Measurements from ENCODE around the gene BMP6. TPM values are rescaled to one million over a fixed set of nuclear protein-coding genes. Genes with fewer than 3 reads are reported as not detected.
"Not testable (repeated sequence)": the region's sequence is repeated elsewhere in the genome, so short reads cannot be mapped to it uniquely, and the experiment has no call there.

The BMP6 gene
- polyA plus RNA-seq, 1 donor: 1.1 TPM

- no peak for DNase-seq
These were observed 161.5 kb downstream of the BMP6 start for GRCh38 chr6:7887278-7887991.

- no peak for DNase-seq
These were observed 162.9 kb downstream of the BMP6 start for GRCh38 chr6:7888587-7889357.

- no peak for DNase-seq
These were observed 165.4 kb downstream of the BMP6 start for GRCh38 chr6:7891078-7891872.

DNA sequence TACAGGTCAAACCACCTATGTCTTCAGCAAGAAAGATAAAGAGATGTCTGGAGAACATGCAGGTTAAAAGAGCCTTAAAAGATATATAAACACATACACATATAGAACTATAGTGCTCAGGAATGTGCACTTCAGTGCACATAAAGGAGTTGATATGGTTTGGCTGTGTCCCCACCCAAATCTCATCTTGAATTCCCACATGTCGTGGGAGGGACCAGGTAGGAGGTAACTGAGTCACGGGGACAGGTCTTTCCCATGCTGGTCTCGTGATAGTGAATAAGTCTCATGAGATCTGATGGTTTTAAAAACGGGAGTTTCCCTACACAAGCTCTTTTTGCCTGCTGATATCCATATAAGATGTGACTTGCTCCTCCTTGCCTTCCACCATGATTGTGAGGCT lies 166.5 kb downstream of the BMP6 start:
- DNase-seq: not testable (repeated sequence)

DNA sequence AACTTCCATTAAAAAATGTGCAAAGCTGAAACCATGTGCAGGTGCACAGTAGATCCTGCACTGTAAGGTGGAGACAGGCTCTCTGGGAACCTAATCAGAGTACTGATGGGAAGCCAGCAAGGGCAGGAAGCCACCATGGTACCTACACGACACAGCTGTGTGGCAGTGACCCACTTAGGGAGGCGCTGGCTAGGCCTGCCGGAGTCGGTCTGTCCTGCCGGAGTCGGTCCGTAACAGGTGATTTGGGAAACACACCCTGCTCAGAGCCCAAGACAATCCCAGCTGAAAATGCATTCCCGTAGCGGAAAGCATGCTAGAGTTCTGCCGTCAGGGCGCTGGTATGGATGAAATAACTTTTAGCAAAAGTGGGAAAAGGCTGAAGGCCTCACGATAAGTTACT lies 167.4 kb downstream of the BMP6 start:
- no peak for DNase-seq

DNA sequence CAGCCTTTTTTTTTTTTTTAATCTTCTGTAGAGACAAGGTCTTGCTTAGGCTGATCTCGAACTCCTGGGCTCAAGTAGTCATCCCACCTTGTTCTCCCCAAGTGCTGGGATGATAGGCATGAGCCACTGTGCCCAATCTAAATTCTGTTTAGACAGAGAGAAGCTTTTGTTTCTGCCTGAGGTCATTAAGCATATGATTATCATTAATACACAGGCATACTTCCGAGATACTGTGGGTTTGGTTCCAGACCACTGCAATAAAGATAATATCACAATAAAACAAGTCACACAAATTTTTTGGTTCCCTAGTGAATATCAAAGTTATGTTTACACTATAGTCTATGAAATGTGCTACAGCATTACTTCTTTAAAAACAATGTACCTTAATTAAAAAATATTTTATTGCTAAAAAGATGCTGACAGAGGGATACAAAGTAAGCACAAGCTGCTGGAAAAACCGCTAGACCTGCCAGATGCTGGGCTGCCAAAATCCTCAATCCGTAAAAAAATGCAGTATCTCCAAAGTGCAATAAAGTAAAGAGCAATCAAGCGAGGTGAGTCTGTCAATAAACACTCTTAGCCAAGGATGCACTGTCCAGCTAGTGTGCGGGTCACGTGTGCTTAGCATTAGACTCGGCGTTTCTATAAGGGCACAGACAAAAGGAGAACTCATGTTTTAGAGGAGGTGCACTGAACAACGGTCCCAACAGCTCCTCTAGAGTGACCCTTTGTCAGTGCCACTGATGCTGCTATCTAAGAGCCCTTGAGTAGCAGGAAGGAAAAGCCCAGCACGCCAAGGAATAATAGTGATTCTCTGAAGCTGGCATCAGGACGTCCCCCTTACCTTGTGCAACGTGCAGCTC lies 168.6 kb downstream of the BMP6 start:
- no peak for DNase-seq

DNA sequence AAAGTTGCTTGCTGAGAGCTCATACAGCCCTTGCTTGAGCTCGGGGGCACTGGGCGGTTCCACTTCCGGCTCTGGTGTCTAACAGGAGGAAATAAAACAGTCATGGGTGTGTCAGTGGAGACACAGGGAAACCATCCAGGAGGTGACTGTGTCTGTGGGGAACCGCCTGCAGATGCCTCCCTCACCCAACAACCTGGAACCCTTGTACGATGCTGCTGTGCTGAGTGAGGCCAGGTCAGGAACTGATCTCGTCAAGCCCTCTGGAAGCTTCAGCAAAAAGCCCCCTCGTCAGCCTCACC lies 169.2 kb downstream of the BMP6 start:
- no peak for DNase-seq

DNA sequence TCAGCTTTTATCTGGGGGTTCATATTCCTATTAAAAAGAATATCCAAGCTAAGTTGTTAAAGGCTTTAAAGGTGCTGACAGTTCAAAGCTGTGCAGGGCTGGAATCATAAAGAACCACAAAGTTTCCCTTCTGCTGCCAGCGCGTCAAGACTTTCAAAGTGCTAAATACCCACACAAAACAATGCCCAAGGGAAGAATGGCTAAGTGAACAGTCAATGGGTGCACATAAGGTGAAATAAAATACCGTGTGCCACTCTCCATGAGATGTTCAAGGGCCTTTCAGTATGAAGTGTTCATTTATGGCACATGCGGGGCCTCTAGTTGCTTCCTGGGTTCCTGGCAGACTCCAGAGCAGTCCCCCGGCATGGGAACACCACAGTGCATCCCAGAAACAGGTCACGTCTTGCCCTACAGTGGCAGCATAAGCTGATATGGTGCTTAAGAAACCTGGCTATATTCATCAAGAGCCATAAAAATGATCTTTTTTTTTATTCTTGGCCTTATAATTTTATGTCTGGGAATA lies 170.6 kb downstream of the BMP6 start:
- DNase-seq: no peak

DNA sequence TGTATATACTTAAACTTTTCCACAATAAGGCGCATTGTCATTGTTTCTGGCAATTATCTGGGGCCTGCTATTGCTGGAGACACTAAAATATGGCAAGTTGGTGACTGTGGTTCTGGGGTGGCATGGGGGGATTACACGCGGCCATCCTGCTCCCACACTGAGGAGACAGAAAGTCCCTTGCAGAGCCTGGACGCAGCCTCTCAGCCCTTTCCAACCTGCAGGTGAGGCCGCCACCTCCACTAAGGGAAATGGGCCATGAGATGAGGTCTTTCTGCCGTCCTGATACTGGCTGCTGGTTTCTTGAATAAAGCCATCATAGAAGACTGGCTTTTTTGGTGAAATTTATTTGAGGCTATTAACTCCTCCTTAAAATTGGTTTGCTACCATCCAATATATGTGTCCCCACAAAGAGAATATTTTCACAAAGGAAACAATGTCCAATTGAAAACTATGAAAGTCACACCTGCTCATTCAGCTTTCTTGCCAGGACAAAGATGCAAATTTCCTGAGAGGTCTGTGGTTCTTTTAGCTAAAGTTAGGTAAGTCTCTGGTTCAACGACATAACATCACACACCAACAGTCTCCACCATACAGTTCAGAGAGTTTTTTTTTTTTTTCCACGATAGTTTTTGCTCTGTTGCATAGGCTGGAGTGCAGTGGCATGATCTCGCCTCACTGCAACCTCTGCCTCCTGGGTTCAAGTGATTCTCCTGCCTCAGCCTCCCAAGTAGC lies 171.7 kb downstream of the BMP6 start:
- DNase-seq: no peak

DNA sequence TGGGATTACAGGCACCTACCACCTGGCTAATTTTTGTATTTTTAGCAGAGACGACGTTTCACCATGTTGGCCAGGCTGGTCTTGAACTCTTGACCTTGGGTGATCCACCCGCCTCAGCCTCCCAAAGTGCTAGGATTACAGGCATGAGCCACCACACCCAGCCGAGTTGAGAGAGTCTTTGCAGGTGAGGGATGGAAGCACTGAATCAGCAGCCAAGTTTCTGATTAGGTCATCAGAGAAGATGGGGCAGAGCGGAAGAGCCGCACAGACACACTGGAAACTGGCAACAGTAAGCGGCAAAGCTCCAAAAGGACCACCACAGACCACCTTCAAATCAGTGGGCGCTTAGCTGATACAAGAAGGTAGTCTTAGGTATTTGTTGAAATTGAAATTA lies 172.3 kb downstream of the BMP6 start:
- DNase-seq: not testable (repeated sequence)

GRCh38 chr6:7899101-7899888 lies 173.4 kb downstream of the BMP6 start:
- DNase-seq: no peak

GRCh38 chr6:7899889-7900213 lies 174.0 kb downstream of the BMP6 start:
- no peak for DNase-seq

DNA sequence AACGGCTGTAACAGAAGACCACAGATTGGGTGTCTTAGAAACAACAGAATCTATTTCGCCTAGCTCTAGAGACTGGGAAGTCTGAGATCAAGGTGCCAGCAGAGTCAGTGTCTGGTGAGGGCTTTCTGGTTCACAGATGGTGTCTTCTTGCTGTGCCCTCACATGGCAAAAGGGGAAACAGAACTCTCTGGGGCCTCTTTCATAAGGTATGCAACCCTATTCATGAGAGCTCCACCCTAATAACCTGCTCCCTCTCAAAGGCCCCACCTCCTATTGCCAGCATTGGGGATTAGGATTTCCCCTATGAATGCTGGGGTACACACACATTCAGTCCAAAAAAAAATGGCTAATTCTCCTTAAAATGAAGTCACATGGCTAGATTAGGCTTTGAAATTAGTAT lies 174.7 kb downstream of the BMP6 start:
- no peak for DNase-seq

DNA sequence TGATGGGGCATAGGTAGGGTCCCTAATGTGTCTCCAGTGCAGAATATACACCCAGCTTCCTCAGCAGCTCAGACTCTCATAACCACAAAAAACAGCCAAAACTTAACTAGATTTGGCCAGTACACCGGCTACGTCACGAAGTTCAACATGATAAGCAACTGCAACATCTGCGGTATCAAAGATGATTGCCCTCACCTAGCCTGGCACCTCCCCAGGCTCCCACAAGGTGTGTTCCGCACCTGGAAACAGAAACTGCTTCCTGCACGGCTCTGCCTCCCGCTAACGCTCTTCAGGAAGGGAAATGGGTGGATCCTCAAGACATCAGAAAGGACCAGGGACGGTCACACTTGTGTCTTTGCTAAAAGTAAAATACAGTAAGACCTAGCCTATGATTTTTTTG lies 175.2 kb downstream of the BMP6 start:
- no peak for DNase-seq

DNA sequence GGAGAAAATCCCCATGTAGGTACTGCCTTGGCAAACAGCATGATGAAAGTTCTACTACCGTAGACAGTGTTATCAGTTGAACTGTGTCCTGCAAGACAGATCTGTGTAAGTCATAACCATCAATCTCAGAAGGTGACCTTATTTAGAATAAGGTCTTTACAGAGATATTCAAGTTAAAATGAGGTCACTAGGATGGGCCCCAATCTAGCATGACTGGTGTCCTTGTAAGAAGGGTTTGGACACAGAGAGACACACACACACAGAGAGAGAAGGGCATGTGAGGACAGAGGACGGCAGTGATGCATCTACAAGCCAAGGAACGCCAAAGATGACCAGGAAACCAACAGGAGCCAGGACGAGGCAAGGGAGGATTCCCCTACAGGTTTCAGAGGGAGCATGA lies 175.9 kb downstream of the BMP6 start:
- no peak for DNase-seq

DNA sequence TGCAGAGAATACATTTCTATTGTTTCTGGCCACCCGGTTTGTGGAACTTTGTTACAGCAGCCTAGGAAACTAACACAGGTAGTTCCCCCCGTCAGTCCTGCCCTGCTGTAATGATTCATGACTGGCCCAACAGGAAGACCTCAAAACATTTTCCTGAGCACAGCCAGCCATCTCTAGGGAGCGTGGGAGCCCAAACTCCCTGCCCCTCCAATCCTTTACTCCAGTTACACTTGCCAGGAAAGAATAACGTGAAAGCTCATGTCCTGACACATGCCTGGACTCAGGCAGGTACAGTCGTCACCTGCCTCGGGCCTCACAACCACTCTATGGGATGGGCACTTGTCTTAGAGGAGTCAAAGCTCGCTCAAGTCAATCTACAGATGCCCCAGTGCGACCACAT lies 176.3 kb downstream of the BMP6 start:
- DNase-seq: no peak

GRCh38 chr6:7902867-7903266 lies 177.0 kb downstream of the BMP6 start:
- DNase-seq: no peak

DNA sequence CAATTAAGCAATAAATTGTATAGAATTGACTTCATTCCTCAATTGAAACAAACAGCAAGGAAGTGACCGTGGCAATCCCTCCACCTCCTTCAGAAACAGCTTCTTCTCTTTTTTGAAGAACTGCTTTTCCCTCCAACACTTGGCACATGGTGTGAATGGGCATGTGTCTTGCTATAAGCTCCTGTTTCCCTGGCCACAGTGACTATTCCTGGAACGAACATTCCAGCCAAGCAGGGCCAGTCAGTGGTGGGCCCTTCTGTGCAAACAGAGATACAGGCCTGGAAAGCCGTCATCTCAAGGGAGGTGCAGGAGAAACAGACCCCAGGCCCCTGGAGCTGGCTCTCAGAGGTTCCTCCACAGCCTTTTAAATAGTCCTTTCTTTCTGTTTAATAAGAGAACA lies 177.8 kb downstream of the BMP6 start:
- DNase-seq: no peak

DNA sequence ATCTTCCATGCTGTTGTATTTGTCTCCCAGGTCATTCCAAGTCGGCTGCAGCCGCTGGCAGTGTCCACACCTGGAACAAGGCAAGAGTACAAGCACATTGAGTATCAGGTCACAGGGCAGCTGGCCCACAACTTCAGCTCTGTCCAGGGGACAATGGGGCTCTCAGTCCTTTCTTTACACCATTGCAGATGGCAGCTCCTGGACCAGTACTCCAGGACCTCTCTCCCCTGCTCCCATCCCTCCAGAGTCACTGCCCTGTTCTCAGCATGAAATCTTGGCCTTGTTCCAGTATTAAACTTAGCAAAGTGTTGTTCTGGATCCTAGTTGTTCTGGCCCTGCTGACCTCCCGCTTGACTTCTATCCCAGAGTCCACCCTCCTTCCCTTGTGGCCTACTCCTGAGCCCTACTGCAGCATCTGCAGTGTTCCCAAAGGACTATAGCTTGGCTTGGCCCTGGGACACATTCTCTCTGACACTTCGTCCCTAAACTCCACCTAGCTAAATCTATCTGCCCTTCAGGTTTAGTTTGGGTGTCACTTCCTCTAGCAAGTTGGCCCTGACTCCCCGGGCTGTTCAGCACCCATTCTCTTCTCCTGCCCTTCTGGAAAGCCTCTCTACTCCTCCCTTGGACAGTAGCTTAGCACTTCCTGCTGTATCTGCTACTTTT lies 178.9 kb downstream of the BMP6 start:
- no peak for DNase-seq

- no peak for DNase-seq
These were observed 179.5 kb downstream of the BMP6 start for GRCh38 chr6:7905416-7905815.
